Heart left ventricle (tissue), 16 donors: Measurements from ENCODE around the gene BID. TPM values are rescaled to one million over a fixed set of nuclear protein-coding genes. Genes with fewer than 3 reads are reported as not detected.
"Not testable (repeated sequence)": the region's sequence is repeated elsewhere in the genome, so short reads cannot be mapped to it uniquely, and the experiment has no call there.

Experiments used
- ATAC-seq, 4 donors: fragments of 200-7000 bp; cut with Tn5 transposase; one replicate each; pipeline ENCODE4 v1.9.1; 2020 to 2022; ENCODE audit warnings: moderate library complexity in 4 of 4, mild to moderate bottlenecking in 3 of 4, moderate number of reproducible peaks in 1 of 4
- DNase-seq, 5 donors: peaks; one replicate each; pipeline ENCODE4 v3.0.0-alpha.2; 2020
- H3K27ac ChIP-seq, 12 donors: fragments of 200-600 bp; sonication (generic) in 4 of 12; one replicate each; pipeline versions ENCODE4 v1.5.0 to v1.8.0; 2016 to 2022; ENCODE audit warnings: mild to moderate bottlenecking in 2 of 12
- H3K27me3 ChIP-seq, 9 donors: fragments of 200-600 bp; sonication (generic) in 2 of 9; one replicate each; pipeline versions ENCODE4 v1.5.1 to v1.8.0; 2016 to 2022; ENCODE audit warnings: mild to moderate bottlenecking in 3 of 9
- H3K36me3 ChIP-seq, 9 donors: fragments of 200-600 bp; sonication (generic) in 2 of 9; one replicate each; pipeline versions ENCODE4 v1.5.0 to v1.8.0; 2018 to 2022; ENCODE audit warnings: mild to moderate bottlenecking in 2 of 9
- H3K4me1 ChIP-seq, 12 donors: fragments of 200-600 bp; sonication (generic) in 4 of 12; one replicate each; pipeline versions ENCODE4 v1.5.0 to v1.8.0; 2016 to 2022; ENCODE audit warnings: mild to moderate bottlenecking in 3 of 12
- H3K4me3 ChIP-seq, 12 donors: fragments of 200-600 bp; sonication (generic) in 4 of 12; one replicate each; pipeline versions ENCODE4 v1.5.0 to v1.8.0; 2017 to 2022; ENCODE audit warnings: mild to moderate bottlenecking in 9 of 12, moderate library complexity in 4 of 12
- H3K9me3 ChIP-seq, 12 donors: fragments of 200-600 bp; sonication (generic) in 4 of 12; one replicate each; pipeline versions ENCODE4 v1.5.0 to v1.8.0; 2016 to 2022; ENCODE audit warnings: mild to moderate bottlenecking in 1 of 12
- CTCF ChIP-seq, 12 donors: fragments of 200-600 bp; sonication (generic) in 4 of 12; IDR thresholded peaks; one replicate each; pipeline versions ENCODE4 v1.5.0 to v1.8.0; 2018 to 2022; ENCODE audit warnings: antibody characterized with exemption in 12 of 12, mild to moderate bottlenecking in 5 of 12
- POLR2A ChIP-seq, 2 donors: fragments of 450-650 bp; IDR thresholded peaks; one replicate each; pipeline ENCODE4 v1.6.1; 2017; ENCODE audit warnings: antibody characterized with exemption in 2 of 2, mild to moderate bottlenecking in 2 of 2, moderate library complexity in 2 of 2
- WGBS, 4 donors: extraction: QIAGEN DNeasy Blood & Tissue Kit in 2 of 4; methylation state at CpG; one replicate each; pipeline versions ENCODE4 v1.1.5 to v1.1.7; 2013 to 2018; 5-methylcytosine and 5-hydroxymethylcytosine counted together
- intact Hi-C, 10 donors: fragments of 100-400 bp; cut with DNase I; formaldehyde crosslinking; loops; one replicate each; pipeline versions ENCODE4 v1.11.1 to v1.14.2; 2022
- polyA plus RNA-seq, 2 donors: library from polyadenylated mRNA; stranded (reverse); fragments of 200-250 nt; gene quantifications; one replicate each; pipeline ENCODE4 v1.2.3, GENCODE V29; 2013
- total RNA-seq, 9 donors: library from RNA; depleted of rRNA in 2 of 9; stranded (reverse); fragments of >200 nt in 2 of 9; fragmentation: NEBNext Ultra II Directional in 3 of 9; extraction: Animal tissue kit (Norgen Biotek cat#: 25700) in 3 of 9; gene quantifications; one replicate each; pipeline versions ENCODE4 v1.1.0 to v1.2.4, GENCODE V29; 2016 to 2023
- donor health status: ischemic (EF 13 %, LVEDD 7.1; RV severe dilation, severe dysfunction).
- donor health status: healthy with polysubstance abuse.
- donor health status: DM: no; HTN: yes; CAD: no.
- donor health status: DM: no; HTN: no; CAD: no.
- donor health status: ischemic (EF 25% LVEDD 6.9; RV normal size, moderate dysfunction).
- donor health status: ischemic (EF 25% LVEDD 5.7; RV mildly dilated, moderate dysfunction).
- donor health status: healthy.
- donor health status: DM: yes; HTN: yes; CAD: no.
- donor health status: ischemic (EF 35%, LVEDD 5.7; RV mildly dilated, moderate dysfunction).
- donor health status: nonischemic (EF 11% LVEDD 7.7; RV severe dilation, severe dysfunction).
- donor health status: DM: yes; HTN: yes; CAD: no.
- donor health status: PGD.
- donor health status: ischemic (EF 29% LVEDD 5.4; RV normal size, mild dysfunction).
- donor health status: nonischemic (EF 23%, LVEDD 6.1; RV moderate dilation, normal function).

Gene BID
- total and polyA plus RNA-seq, 11 donors: 7.8 to 59.2 (median 20.9) TPM

GRCh38 chr22:17767233-17768065 lies 6.8 kb downstream of the BID start:
- Histone ChIP-seq H3K4me3 (no peak overlapping the region), H3K27me3 (no peaks in the 10 kb centered on the region), H3K27ac (no peak overlapping the region), H3K9me3 (no peaks in the 10 kb centered on the region), H3K4me1 (peaks cover 0 to 52% (median 0%) of the 10 kb centered on the region in 12 donors), H3K36me3 (no peaks in the 10 kb centered on the region)
- WGBS, 4 donors: 94 to 95% (median 95%) methylated on average over 14 of the region's 14 CpGs
- no peak for ATAC-seq
- intact Hi-C loops: no loop called here
- DNase-seq: no peak
- TF ChIP-seq POLR2A (IDR thresholded peaks at IDR 0.05) (no peak), CTCF (IDR thresholded peaks at IDR 0.05) (no peak)

- DNase-seq, H3K27ac ChIP-seq, H3K4me3 ChIP-seq, H3K27me3 ChIP-seq, H3K36me3 ChIP-seq, H3K9me3 ChIP-seq, intact Hi-C loops, ATAC-seq: not testable (repeated sequence)
- 91 to 95% (median 94%) methylated on average over 5 of the region's 5 CpGs for WGBS, 4 donors
- H3K4me1 ChIP-seq: peaks cover 0 to 36% (median 0%) of the 10 kb centered on the region in 12 donors
Observed at GRCh38 chr22:17764852-17765251, 9.4 kb downstream of the BID start.

- Histone ChIP-seq H3K4me1 (peaks cover 0 to 28% (median 0%) of the 10 kb centered on the region in 12 donors), H3K27me3 (no peaks in the 10 kb centered on the region), H3K4me3 (no peak overlapping the region), H3K36me3 (no peaks in the 10 kb centered on the region), H3K9me3 (no peaks in the 10 kb centered on the region), H3K27ac (no peak overlapping the region)
- no peak for ATAC-seq
- intact Hi-C loops: no loop called here
- 58 to 69% (median 62%) methylated on average over 5 of the region's 5 CpGs for WGBS, 4 donors
- TF ChIP-seq CTCF (IDR thresholded peaks at IDR 0.05): no peak
- no peak for TF ChIP-seq POLR2A (IDR thresholded peaks at IDR 0.05)
- no peak for DNase-seq
Observed at GRCh38 chr22:17764036-17764435, 10.2 kb downstream of the BID start.

GRCh38 chr22:17763442-17763841 lies 10.8 kb downstream of the BID start:
- H3K4me1 ChIP-seq: peaks cover 0 to 26% (median 0%) of the 10 kb centered on the region in 12 donors
- ATAC-seq, H3K36me3 ChIP-seq, H3K27ac ChIP-seq, H3K9me3 ChIP-seq, H3K27me3 ChIP-seq, H3K4me3 ChIP-seq, intact Hi-C loops, DNase-seq: not testable (repeated sequence)
- WGBS, 4 donors: 81 to 91% (median 88%) methylated on average over 10 of the region's 10 CpGs

- DNase-seq (no peak), ATAC-seq (no peak)
- no peaks in the 10 kb centered on the region for H3K27me3 ChIP-seq
- H3K36me3 ChIP-seq: no peaks in the 10 kb centered on the region
- H3K9me3 ChIP-seq: no peaks in the 10 kb centered on the region
- no peak overlapping the region for H3K27ac ChIP-seq
- H3K4me3 ChIP-seq: no peak overlapping the region
- no peak for TF ChIP-seq CTCF (IDR thresholded peaks at IDR 0.05)
- TF ChIP-seq POLR2A (IDR thresholded peaks at IDR 0.05): no peak
- 87 to 92% (median 91%) methylated on average over 2 to 4 of the region's 4 CpGs for WGBS, 4 donors
- intact Hi-C loops: no loop called here
- H3K4me1 ChIP-seq: peaks cover 0 to 14% (median 0%) of the 10 kb centered on the region in 12 donors
Observed at GRCh38 chr22:17761138-17761488, 13.2 kb downstream of the BID start.
